LNCaP clone FGC (cell line): ENCODE results near the gene BSG.

Experiments used
- DNase-seq: peaks from one replicate; pipeline ENCODE4 v3.0.0-alpha.2; 2011; ENCODE audit warnings: low read depth
- H3K4me3 ChIP-seq: 2 replicates; pipeline ENCODE4 v1.5.1; 2011; ENCODE audit warnings: mild to moderate bottlenecking, low read depth, low read length, control low read depth
- TF ChIP-seq, protein P1 (sequence below): IDR thresholded peaks from 2 replicates; pipeline ENCODE4 v1.5.1; 2012; ENCODE audit warnings: mild to moderate bottlenecking; ENCODE audit not compliant: control insufficient read depth, insufficient read depth; ENCODE audit errors: extremely low read depth

The BSG gene

DNA sequence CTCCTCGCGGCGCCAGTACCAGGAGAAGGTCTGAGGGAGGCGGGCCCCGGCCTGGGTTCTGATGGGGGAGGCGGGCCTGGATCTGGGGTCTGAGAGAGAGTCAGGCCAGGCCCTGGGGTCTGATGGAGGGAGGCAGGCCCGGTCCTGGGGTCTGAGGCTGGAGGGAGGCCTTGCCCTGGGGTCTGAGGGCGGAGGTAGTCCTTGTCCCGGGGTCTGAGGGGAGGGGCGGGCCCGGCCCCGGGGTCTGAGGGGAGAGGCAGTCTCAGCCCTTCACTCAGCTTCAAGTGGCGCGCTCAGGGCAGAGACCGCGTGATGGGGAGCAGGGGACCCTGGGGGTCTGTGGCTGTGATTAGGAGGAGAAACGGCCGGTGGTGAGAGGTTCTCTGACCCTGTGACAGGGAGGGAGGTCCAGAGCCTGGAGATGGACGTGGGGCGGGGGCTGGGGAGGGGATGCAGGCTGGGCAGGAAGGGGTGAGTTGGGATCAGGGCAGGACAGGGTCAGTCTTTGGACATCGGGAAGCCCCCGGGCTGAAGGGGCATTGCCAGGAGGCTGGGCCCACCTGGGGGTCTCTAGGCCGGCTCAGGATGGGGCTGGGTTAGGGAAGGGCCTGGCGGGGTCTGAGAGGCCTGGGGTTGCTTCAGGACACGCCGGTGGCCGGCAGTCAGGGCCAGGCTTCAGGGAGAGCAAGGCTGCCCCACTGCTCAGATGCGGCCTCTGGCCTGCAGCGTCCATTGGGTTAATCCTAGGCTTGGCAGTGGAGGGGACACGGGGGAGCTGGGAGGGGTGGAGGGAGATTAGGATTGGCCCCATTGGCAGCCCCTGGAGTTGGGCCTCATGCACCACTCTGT, 36.0 kb downstream of the BSG start:
- TF ChIP-seq, protein P1, sequence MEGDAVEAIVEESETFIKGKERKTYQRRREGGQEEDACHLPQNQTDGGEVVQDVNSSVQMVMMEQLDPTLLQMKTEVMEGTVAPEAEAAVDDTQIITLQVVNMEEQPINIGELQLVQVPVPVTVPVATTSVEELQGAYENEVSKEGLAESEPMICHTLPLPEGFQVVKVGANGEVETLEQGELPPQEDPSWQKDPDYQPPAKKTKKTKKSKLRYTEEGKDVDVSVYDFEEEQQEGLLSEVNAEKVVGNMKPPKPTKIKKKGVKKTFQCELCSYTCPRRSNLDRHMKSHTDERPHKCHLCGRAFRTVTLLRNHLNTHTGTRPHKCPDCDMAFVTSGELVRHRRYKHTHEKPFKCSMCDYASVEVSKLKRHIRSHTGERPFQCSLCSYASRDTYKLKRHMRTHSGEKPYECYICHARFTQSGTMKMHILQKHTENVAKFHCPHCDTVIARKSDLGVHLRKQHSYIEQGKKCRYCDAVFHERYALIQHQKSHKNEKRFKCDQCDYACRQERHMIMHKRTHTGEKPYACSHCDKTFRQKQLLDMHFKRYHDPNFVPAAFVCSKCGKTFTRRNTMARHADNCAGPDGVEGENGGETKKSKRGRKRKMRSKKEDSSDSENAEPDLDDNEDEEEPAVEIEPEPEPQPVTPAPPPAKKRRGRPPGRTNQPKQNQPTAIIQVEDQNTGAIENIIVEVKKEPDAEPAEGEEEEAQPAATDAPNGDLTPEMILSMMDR: no peak
- H3K4me3 ChIP-seq: no peak overlapping the region
- DNase-seq: no peak

DNA sequence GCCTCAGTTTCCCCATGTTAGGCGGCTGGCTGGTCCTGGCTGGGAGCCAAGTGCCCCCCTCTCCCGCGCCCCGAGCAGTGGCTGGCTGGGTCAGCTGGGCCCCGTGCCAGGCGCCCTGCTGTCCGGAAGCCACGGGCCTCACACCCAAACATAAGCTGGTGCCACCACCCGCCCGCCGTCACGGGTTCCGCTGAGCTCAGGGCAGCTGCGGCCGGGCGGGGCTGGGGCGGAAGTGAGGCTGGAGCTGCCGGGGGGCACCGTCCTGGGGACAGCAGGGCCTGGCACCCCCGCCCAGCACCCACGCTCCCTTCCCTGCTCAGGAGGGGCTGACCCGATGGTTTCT, 36.6 kb downstream of the BSG start:
- no peak for DNase-seq
- H3K4me3 ChIP-seq: no peak overlapping the region
- TF ChIP-seq, protein P1: no peak

DNA sequence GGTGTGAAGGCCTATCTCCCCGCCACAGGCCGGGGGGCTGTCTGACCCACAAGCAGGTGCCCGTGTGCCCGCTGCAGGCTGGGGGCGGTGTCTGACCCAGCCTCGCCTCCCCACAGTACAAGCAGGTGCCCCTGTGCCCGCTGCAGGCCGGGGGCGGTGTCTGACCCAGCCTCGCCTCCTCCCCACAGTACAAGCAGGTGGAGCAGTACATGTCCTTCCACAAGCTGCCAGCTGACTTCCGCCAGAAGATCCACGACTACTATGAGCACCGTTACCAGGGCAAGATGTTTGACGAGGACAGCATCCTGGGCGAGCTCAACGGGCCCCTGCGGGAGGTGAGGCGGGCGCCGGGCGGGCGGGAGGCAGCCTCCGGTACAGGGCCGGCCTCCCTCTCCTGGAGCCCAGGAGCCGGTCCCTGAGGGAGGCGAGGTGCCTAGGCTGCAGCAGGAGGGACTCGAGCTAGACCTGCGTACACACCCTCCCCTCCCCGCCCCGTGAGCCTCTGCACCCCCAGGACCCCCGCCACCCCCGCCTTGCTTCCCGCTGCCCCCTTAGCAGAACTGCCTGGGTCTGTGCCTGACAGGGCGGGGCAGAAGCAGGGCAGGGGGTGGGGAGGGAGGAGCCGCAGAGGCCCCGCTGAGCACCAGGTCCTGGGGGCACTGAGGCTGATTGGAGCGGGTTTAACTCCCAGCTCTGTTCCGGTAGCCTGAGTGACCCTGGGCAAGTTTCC, 37.8 kb downstream of the BSG start:
- DNase-seq: no peak
- no peak overlapping the region for H3K4me3 ChIP-seq
- TF ChIP-seq, protein P1: no peak

DNA sequence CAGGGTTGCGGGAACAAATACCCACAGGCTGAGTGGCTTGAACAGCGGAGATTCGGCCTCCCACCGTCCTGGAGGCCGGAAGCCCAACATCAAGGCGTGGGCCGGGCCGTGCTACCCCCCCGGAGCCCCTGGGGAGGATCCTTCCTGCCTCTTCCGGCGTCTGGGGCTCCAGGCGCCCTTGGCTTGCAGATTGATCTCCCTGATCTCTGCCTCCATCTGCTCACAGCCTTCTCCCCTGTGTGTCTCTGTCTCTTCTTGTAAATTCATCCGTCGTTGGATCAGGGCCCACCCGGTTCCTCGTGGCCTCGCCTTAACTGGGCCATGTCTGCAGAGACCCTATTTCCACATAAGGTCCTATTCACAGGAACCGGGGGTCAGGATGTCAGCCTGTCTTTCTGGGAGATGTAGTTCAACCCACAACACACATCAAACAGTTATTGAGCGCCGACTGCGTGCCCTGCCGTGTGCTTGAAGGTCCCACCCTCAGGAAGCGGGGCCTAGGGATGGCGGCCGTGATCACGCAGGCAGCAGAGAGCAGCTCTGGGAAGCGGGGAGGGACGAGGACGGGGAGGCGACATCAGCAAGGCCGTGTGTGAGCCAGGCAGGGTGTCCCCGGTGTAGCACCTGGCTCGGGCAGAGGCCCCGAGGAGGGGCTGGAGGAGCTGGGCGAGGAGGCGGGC, 38.5 kb downstream of the BSG start:
- TF ChIP-seq, protein P1: no peak
- DNase-seq: no peak
- H3K4me3 ChIP-seq: no peak overlapping the region

DNA sequence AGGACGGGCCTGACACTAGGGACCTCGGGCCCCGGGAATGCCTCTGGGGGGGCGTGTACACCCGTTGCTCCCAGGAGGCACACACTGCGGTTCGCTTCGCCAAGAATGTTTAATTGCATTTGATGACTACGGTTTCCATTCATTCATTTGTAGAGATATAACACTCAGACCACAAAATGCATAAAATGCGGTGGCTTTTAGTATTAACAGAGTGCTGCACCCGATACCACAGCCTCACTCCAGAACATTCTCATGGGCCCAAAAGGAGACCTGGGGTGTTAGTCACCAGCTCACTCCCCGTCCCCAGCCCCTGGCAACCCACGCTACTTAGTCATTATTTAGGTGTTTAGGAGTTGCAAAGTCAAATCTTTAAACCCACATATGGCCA, 39.1 kb downstream of the BSG start:
- TF ChIP-seq, protein P1: no peak
- DNase-seq: no peak
- no peak overlapping the region for H3K4me3 ChIP-seq

DNA sequence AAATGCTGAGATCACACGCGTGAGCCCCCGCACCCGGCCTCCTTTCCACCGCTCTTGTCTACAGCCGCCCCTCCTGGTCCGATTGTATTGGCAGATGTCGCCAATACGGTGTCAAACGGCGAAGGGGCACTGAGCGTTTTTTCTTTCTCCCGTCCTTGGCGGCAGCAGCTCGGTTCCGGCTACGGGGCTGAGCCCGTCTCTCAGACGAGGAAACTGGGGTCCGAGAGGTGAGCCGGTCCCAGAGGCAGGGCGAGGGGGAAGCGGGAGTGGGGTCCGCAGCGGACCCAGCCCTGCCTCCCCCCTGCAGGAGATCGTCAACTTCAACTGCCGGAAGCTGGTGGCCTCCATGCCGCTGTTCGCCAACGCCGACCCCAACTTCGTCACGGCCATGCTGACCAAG, 40.5 kb downstream of the BSG start:
- DNase-seq: no peak
- H3K4me3 ChIP-seq: no peak overlapping the region
- TF ChIP-seq, protein P1: no peak
